Transverse colon (tissue), 4 donors: Measurements from ENCODE around the gene MTTP.

ENCODE experiments used
- EP300 ChIP-seq: sonication (generic); formaldehyde crosslinking; IDR thresholded peaks from one replicate; pipeline ENCODE4 v1.6.1; 2017; ENCODE audit warnings: antibody characterized with exemption, low read depth
- POLR2A ChIP-seq: fragments of 450-650 bp; IDR thresholded peaks from one replicate; pipeline ENCODE4 v1.6.1; 2016; ENCODE audit warnings: antibody characterized with exemption, mild to moderate bottlenecking, moderate library complexity
- POLR2AphosphoS5 ChIP-seq, 3 donors: sonication (generic); formaldehyde crosslinking; IDR thresholded peaks; one replicate each; pipeline ENCODE4 v1.6.1; 2016; ENCODE audit warnings: antibody characterized with exemption in 3 of 3
- TF ChIP-seq, protein P1 (sequence below), 5 experiments: fragments of 200-600 bp in 3 of 5; fragments of 450-650 bp in 2 of 5; sonication (generic) in 3 of 5; IDR thresholded peaks; 1 replicate in 2 of 5; 2 replicates in 3 of 5; pipeline ENCODE4 v1.5.1; 2016 to 2017; ENCODE audit warnings: antibody characterized with exemption in 5 of 5, inconsistent platforms in 3 of 5, mild to moderate bottlenecking in 2 of 5, moderate library complexity in 1 of 5

DNA sequence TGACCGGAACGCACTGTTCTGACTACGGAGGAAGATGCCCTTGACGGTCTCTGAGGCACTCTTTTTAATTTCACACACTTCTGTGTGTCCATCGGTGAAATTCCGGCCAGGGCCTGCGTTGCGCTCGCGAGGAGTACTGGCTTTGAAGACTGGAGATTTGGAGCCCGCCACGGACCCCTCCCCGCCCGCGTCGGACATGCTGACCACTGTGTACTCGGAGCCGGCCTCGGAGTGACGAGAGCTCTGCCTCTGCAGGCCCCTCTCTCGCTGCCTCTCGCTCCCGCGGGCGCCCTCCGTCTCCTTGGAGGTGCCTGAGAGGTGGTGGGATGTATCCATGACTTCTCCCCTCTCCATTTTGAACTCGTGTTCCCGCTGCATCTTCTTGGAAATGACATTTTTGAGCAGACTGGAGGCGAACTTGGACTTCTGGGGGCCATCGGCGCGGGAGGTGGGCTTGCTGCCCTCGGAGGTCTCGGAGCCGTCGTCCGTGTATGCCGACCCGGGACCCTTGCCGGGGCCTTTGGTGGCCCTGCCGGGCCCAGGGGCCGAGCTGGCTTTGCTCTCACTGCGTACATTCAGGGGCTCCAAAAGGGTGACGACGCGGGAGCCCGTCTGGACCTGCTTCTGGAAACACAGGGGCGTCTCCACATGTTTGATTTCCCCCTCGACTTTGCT lies 77.3 kb downstream of the MTTP start:
- TF ChIP-seq EP300 (no peak), POLR2A (no peak), POLR2AphosphoS5 (IDR thresholded peaks at IDR 0.05) (no peak)
- TF ChIP-seq, protein P1, sequence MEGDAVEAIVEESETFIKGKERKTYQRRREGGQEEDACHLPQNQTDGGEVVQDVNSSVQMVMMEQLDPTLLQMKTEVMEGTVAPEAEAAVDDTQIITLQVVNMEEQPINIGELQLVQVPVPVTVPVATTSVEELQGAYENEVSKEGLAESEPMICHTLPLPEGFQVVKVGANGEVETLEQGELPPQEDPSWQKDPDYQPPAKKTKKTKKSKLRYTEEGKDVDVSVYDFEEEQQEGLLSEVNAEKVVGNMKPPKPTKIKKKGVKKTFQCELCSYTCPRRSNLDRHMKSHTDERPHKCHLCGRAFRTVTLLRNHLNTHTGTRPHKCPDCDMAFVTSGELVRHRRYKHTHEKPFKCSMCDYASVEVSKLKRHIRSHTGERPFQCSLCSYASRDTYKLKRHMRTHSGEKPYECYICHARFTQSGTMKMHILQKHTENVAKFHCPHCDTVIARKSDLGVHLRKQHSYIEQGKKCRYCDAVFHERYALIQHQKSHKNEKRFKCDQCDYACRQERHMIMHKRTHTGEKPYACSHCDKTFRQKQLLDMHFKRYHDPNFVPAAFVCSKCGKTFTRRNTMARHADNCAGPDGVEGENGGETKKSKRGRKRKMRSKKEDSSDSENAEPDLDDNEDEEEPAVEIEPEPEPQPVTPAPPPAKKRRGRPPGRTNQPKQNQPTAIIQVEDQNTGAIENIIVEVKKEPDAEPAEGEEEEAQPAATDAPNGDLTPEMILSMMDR (IDR thresholded peaks at IDR 0.05): no peak
